Measurements from ENCODE around the gene RPL28.

GRCh38 chr19:55405638-55406037 is 19.9 kb downstream of the RPL28 start:
- TF ChIP-seq ZNF629 (CRISPR knock-in tag; conservative IDR thresholded peaks at IDR 0.05) (no peak), PRDM15 (CRISPR knock-in tag; IDR thresholded peaks at IDR 0.05) (no peak), MIER3 (CRISPR knock-in tag; IDR thresholded peaks at IDR 0.05; ENCODE audit: borderline replicate concordance) (no peak), ZNF260 (CRISPR knock-in tag; IDR thresholded peaks at IDR 0.05; ENCODE audit: borderline replicate concordance, low read depth) (no peak), MAZ (IDR thresholded peaks at IDR 0.05; ENCODE audit: borderline replicate concordance, low read depth, low read length) (no peak), MAZ (CRISPR knock-in tag; IDR thresholded peaks at IDR 0.05; ENCODE audit: low read depth) (no peak), E2F2 (CRISPR knock-in tag; IDR thresholded peaks at IDR 0.05; ENCODE audit: borderline replicate concordance) (no peak), ZNF30 (CRISPR knock-in tag; IDR thresholded peaks at IDR 0.05) (no peak)

Data from HepG2 (cell line).